ENCODE data around the gene PFN2. TPM values are rescaled to one million over a fixed set of nuclear protein-coding genes. Genes with fewer than 3 reads are reported as not detected.

PFN2 gene
- polyA plus RNA-seq, 3 donors: not detected

GRCh38 chr3:150000641-150001040 is 29.9 kb upstream of the PFN2 start:
- Histone ChIP-seq H3K27ac (ENCODE audit: low read depth in 1 of 2, low read length in 2 of 2) (no peak overlapping the region), H3K4me1 (ENCODE audit: control insufficient read depth in 1 of 2, insufficient read depth in 2 of 2, low read length in 2 of 2) (no peaks in the 10 kb centered on the region), H3K27me3 (ENCODE audit: control insufficient read depth in 2 of 2, insufficient read depth in 2 of 2, low read length in 2 of 2) (no peaks in the 10 kb centered on the region), H2AFZ (ENCODE audit: insufficient read depth, low read depth, low read length, poor library complexity, severe bottlenecking) (no peak overlapping the region), H3K4me2 (replicated peaks; ENCODE audit: extremely low read depth, low read length, poor library complexity, severe bottlenecking) (no peak overlapping the region), H3K4me3 (replicated peaks in 1 of 3; ENCODE audit: low read depth in 2 of 3, low read length in 3 of 3) (no peak overlapping the region), H3K79me2 (ENCODE audit: insufficient read depth, low read length) (no peaks in the 10 kb centered on the region), H4K20me1 (ENCODE audit: insufficient read depth, low read length) (no peaks in the 10 kb centered on the region), H3K9me3 (replicated peaks in 1 of 2; ENCODE audit: control insufficient read depth in 1 of 2, insufficient read depth in 1 of 2, low read length in 2 of 2) (no peaks in the 10 kb centered on the region), H3K9ac (ENCODE audit: insufficient read depth, low read length, poor library complexity, severe bottlenecking) (no peak overlapping the region), H3K36me3 (replicated peaks in 1 of 2; ENCODE audit: control insufficient read depth in 1 of 2, insufficient read depth in 2 of 2, low read length in 2 of 2) (no peaks in the 10 kb centered on the region)
- no peak for DNase-seq
- Mint-ChIP-seq H3K27ac (no peak overlapping the region), H3K27me3 (ENCODE audit: low read depth in 3 of 3) (peaks cover 1 to 3% (median 2%) of the 10 kb centered on the region in 3 donors), H3K9me3 (peaks cover 0 to 7% (median 5%) of the 10 kb centered on the region in 7 donors), H3K4me3 (no peak overlapping the region), H3K36me3 (no peaks in the 10 kb centered on the region), H3K4me1 (no peaks in the 10 kb centered on the region)
- no peak for TF ChIP-seq CTCF (IDR thresholded peaks at IDR 0.05)
- intact Hi-C loops (cut with micrococcal nuclease): no loop called here

GRCh38 chr3:149999421-149999820 is 28.7 kb upstream of the PFN2 start:
- WGBS (ENCODE audit: insufficient coverage): 100% methylated on average over 2 of the region's 4 CpGs
- H3K27me3 ChIP-seq (ENCODE audit: control insufficient read depth in 2 of 2, insufficient read depth in 2 of 2, low read length in 2 of 2): no peaks in the 10 kb centered on the region
- intact Hi-C loops (cut with micrococcal nuclease): no loop called here
- H3K4me2 ChIP-seq (replicated peaks; ENCODE audit: extremely low read depth, low read length, poor library complexity, severe bottlenecking): no peak overlapping the region
- H2AFZ ChIP-seq (ENCODE audit: insufficient read depth, low read depth, low read length, poor library complexity, severe bottlenecking): no peak overlapping the region
- no peaks in the 10 kb centered on the region for H4K20me1 ChIP-seq (ENCODE audit: insufficient read depth, low read length)
- no peaks in the 10 kb centered on the region for H3K79me2 ChIP-seq (ENCODE audit: insufficient read depth, low read length)
- Mint-ChIP-seq H3K36me3 (no peaks in the 10 kb centered on the region), H3K27ac (no peak overlapping the region), H3K4me3 (no peak overlapping the region), H3K4me1 (no peaks in the 10 kb centered on the region), H3K27me3 (ENCODE audit: low read depth in 3 of 3) (peaks cover 1 to 3% (median 2%) of the 10 kb centered on the region in 3 donors), H3K9me3 (peaks cover 4 to 19% (median 13%) of the 10 kb centered on the region in 7 donors)
- no peak overlapping the region for H3K27ac ChIP-seq (ENCODE audit: low read depth in 1 of 2, low read length in 2 of 2)
- DNase-seq: no peak
- no peak overlapping the region for H3K9ac ChIP-seq (ENCODE audit: insufficient read depth, low read length, poor library complexity, severe bottlenecking)
- no peak for TF ChIP-seq CTCF (IDR thresholded peaks at IDR 0.05)
- no peaks in the 10 kb centered on the region for H3K36me3 ChIP-seq (replicated peaks in 1 of 2; ENCODE audit: control insufficient read depth in 1 of 2, insufficient read depth in 2 of 2, low read length in 2 of 2)
- H3K9me3 ChIP-seq (replicated peaks in 1 of 2; ENCODE audit: control insufficient read depth in 1 of 2, insufficient read depth in 1 of 2, low read length in 2 of 2): peaks cover 5 to 9% of the 10 kb centered on the region in 2 donors
- H3K4me1 ChIP-seq (ENCODE audit: control insufficient read depth in 1 of 2, insufficient read depth in 2 of 2, low read length in 2 of 2): no peaks in the 10 kb centered on the region
- no peak overlapping the region for H3K4me3 ChIP-seq (replicated peaks in 1 of 3; ENCODE audit: low read depth in 2 of 3, low read length in 3 of 3)
